ENCODE measurements around the gene C6orf47. TPM values are rescaled to one million over a fixed set of nuclear protein-coding genes. Genes with fewer than 3 reads are reported as not detected.

Gene C6orf47
- total RNA-seq, 1 donor from 2014 or later: 16.5 TPM

GRCh38 chr6:31645325-31645724 lies 15.3 kb downstream of the C6orf47 start:
- DNase-seq (no peak), ATAC-seq (ENCODE audit: poor library complexity) (no peak)
- intact Hi-C loops (cut with DNase I): no loop called here

GRCh38 chr6:31643818-31644454 lies 16.6 kb downstream of the C6orf47 start:
- DNase-seq (no peak), ATAC-seq (ENCODE audit: poor library complexity) (no peak)
- intact Hi-C loops (cut with DNase I): no loop called here

GRCh38 chr6:31642798-31643570 lies 17.6 kb downstream of the C6orf47 start:
- DNase-seq: no peak
- intact Hi-C loops (cut with DNase I): no loop called here
- no peak for ATAC-seq (ENCODE audit: poor library complexity)

- intact Hi-C loops (cut with DNase I): no loop called here
- no peak for DNase-seq
Measured at GRCh38 chr6:31641370-31641769, 19.2 kb downstream of the C6orf47 start.

GRCh38 chr6:31640612-31641011 lies 20.0 kb downstream of the C6orf47 start:
- DNase-seq (no peak), ATAC-seq (ENCODE audit: poor library complexity) (no peak)
- intact Hi-C loops (cut with DNase I): no loop called here

More at GRCh38 chr6:31641370-31641769, 19.2 kb downstream of the C6orf47 start:
- ATAC-seq (ENCODE audit: poor library complexity): no peak

- intact Hi-C loops (cut with DNase I): no loop called here
- DNase-seq (no peak), ATAC-seq (ENCODE audit: poor library complexity) (no peak)
Measured at GRCh38 chr6:31639449-31639861, 21.1 kb downstream of the C6orf47 start.

- ATAC-seq (ENCODE audit: poor library complexity) (no peak), DNase-seq (no peak)
- intact Hi-C loops (cut with DNase I): no loop called here
Measured at GRCh38 chr6:31639043-31639442, 21.5 kb downstream of the C6orf47 start.

- DNase-seq: no peak
- no peak for ATAC-seq (ENCODE audit: poor library complexity)
- intact Hi-C loops (cut with DNase I): no loop called here
Measured at GRCh38 chr6:31636698-31637596, 23.6 kb downstream of the C6orf47 start.

GRCh38 chr6:31634969-31635575 lies 25.5 kb downstream of the C6orf47 start:
- DNase-seq: no peak
- intact Hi-C loops (cut with DNase I): no loop called here
- no peak for ATAC-seq (ENCODE audit: poor library complexity)

- intact Hi-C loops (cut with DNase I): no loop called here
- ATAC-seq (ENCODE audit: poor library complexity) (no peak), DNase-seq (no peak)
Measured at GRCh38 chr6:31634131-31634530, 26.4 kb downstream of the C6orf47 start.

GRCh38 chr6:31633447-31633846 lies 27.1 kb downstream of the C6orf47 start:
- ATAC-seq (ENCODE audit: poor library complexity) (no peak), DNase-seq (no peak)
- intact Hi-C loops (cut with DNase I): no loop called here

GRCh38 chr6:31632279-31632946 lies 28.2 kb downstream of the C6orf47 start:
- no peak for DNase-seq
- ATAC-seq (ENCODE audit: poor library complexity): peak; percentile 9
- intact Hi-C loops (cut with DNase I): no loop called here

GRCh38 chr6:31631681-31632278 lies 28.8 kb downstream of the C6orf47 start:
- DNase-seq: no peak
- peak; percentile 4 for ATAC-seq (ENCODE audit: poor library complexity)
- intact Hi-C loops (cut with DNase I): no loop called here

GRCh38 chr6:31631209-31631608 lies 29.4 kb downstream of the C6orf47 start:
- no peak for ATAC-seq (ENCODE audit: poor library complexity)
- no peak for DNase-seq
- intact Hi-C loops (cut with DNase I): no loop called here

- no peak for ATAC-seq (ENCODE audit: poor library complexity)
- DNase-seq: no peak
- intact Hi-C loops (cut with DNase I): no loop called here
Measured at GRCh38 chr6:31630177-31630934, 30.2 kb downstream of the C6orf47 start.

GRCh38 chr6:31629014-31629413 lies 31.6 kb downstream of the C6orf47 start:
- intact Hi-C loops (cut with DNase I): no loop called here
- ATAC-seq (ENCODE audit: poor library complexity): no peak
- DNase-seq: no peak

GRCh38 chr6:31627690-31628287 lies 32.8 kb downstream of the C6orf47 start:
- DNase-seq (no peak), ATAC-seq (ENCODE audit: poor library complexity) (no peak)
- intact Hi-C loops (cut with DNase I): no loop called here
